SW 1271 (cell line): Measurements from ENCODE around the gene CYP1A2.
A peak's percentile ranks its signal among the peaks of the same experiment; 100 is the strongest.
"Not testable (repeated sequence)": the region's sequence is repeated elsewhere in the genome, so short reads cannot be mapped to it uniquely, and the experiment has no call there.

Source experiments
- DNase-seq, 2 experiments: peaks; one replicate each; lab custom pipeline; 2025; lab: John Stamatoyannopoulos, UW

Gene CYP1A2

DNA sequence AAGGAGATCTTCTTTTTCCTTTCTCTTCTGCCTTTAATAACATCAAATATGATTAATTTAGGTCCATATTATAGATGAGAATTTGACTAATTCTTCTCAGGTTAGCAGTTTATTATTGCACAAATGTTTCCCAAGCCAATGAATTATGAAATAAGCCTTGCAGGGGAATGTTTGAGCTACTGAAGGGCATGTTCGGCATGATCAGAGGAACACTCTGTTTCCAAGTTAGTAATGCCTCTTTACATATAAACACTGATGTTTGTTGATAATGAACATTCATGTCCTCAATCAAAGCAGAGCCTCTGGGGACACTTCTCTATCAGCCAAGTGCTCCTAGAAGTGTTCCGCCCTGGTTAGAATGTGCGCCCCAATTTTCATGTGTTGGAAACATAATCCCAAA is 13.3 kb upstream of the CYP1A2 start:
- DNase-seq: no peak

DNA sequence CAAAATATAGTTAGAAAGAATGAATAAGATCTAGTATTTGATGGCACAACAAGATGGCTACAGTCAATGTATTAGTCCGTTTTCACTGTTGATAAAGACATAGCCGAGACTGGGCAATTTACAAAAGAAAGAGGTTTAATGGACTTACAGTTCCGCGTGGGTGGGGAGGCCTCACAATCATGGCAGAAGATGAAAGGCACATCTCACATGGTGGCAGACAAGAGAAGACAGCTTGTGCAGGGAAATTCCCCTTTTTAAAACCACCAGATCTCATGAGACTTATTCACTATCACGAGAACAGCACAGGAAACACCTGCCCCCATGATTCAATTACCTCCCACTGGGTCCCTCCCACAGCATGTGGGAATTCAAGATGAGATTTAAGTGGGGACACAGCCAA is 10.4 kb upstream of the CYP1A2 start:
- DNase-seq: not testable (repeated sequence)

DNA sequence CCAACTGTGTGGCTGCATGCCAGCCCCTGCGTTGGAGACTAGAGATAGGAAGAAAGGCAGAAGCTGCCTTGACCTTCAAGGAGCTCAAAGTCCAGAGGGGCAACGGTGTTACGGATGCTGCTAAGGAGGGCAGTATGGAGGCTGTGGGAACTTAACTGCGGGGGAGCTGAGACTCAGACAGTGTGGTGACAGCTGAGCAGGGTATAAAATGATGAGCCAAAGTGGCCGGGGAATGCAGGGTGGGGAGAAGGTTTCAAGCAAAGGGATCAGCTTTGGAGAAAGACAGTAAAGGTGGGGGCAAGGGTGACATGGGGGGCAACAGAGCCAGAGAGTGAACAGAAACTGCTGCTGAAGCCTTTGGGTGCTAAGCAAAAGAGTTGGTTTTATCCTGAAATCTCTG is 6.2 kb upstream of the CYP1A2 start:
- DNase-seq: no peak

DNA sequence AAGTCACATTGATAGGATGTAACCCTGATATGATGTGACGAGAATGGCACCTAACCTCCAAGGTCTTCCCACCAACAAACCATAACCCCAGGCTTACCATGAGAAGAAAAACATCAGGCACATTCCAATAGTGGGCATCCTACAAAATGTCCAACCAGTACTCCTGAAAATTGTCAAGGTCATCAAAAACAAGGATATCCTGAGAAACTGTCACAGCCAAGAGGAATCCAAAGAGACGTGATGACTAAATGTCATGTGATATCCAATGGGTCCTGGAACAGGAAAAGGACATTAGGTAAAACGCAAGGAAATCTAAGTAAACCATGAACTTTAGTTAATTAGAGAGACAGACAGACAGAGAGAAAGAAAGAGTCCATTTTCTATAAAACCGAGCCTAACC is 2.3 kb upstream of the CYP1A2 start:
- DNase-seq: no peak

DNA sequence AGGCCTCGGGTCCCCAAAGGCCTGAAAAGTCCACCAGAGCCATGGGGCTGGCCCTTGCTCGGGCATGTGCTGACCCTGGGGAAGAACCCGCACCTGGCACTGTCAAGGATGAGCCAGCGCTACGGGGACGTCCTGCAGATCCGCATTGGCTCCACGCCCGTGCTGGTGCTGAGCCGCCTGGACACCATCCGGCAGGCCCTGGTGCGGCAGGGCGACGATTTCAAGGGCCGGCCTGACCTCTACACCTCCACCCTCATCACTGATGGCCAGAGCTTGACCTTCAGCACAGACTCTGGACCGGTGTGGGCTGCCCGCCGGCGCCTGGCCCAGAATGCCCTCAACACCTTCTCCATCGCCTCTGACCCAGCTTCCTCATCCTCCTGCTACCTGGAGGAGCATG is 1.2 kb downstream of the CYP1A2 start:
- DNase-seq: no peak

DNA sequence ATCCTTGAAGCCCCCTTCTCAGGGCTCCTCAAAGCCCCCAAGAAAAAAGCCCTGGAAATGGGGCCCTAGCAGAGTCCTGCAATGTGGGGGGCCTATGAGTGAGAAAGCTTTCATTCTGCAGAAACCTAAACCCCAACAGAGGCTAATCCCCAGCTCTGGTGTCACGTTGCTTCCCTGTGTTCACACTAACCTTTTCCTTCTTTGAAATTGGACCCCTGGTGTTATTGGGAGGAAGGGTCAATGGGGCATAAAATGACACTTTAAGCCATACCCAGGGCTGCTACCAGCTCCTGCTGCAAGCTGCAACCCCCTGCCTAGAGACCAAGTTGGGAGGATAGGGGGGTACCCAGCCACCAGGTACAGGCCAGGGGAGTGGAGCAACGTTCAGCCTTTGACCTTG is 2.1 kb downstream of the CYP1A2 start:
- no peak for DNase-seq

DNA sequence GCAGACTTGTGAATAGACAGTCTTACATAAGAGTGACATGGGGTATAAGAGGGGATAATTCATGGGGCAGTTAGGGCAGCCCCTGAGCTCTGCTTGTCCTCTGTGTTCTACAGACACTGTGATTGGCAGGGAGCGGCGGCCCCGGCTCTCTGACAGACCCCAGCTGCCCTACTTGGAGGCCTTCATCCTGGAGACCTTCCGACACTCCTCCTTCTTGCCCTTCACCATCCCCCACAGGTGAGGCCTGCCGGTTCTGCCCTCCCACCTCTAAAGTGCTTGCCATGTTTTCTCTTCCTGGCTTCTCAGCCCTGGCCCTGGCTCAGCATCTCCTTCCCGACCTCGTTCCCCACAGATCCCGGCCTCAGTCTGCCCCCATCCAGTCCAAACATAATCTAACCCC is 3.4 kb downstream of the CYP1A2 start:
- no peak for DNase-seq

DNA sequence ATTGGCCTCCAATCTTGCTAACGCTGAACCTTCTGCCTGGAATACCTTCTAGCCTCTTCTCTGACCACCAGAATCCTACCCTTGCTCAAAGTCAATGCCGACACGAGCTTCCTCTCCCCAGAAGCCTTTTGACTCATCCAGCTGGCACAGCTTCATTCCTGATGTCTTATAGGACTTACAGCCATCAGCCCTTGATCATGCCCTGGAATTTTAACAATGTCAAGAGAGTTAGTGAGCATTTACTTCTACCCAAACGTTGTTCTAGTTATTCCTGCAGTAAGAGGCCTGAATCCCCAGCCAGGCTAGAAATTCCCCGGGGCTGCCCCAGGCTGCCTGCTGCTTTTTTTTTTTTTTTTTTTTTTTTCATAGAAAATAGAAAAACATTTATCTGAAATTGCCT is 3.9 kb downstream of the CYP1A2 start:
- DNase-seq: no peak

DNA sequence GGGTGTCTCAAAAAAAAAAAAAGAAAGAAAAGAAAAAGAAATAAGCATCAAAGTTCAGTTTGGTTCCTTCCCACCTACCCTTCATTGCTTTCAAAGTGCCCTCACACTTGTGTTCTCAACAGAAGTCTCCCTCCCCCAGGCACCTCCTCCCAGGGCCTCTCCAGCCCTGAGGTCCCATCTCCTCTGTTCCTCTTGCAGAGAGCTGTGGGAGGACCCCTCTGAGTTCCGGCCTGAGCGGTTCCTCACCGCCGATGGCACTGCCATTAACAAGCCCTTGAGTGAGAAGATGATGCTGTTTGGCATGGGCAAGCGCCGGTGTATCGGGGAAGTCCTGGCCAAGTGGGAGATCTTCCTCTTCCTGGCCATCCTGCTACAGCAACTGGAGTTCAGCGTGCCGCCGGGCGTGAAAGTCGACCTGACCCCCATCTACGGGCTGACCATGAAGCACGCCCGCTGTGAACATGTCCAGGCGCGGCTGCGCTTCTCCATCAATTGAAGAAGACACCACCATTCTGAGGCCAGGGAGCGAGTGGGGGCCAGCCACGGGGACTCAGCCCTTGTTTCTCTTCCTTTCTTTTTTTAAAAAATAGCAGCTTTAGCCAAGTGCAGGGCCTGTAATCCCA is 6.1 kb downstream of the CYP1A2 start:
- no peak for DNase-seq

DNA sequence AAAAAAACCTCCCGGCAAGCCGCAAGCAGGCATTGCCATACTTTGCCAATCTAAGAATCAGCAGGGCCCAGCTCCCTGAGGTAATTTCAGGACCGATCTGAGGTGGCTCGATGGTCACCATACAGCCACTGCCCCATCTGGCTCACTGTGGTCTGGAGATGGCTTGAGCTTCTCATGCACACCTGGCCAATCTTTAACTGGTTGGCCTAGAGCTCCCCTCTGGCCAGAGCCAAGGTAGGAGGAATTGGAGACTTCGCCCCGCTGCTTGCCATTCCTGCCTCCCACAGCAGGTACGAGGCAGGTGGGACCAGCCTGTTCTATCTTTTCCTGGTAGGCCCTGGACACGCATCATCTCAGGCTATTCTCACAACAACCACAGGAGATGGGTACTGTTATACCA is 10.1 kb downstream of the CYP1A2 start:
- DNase-seq: no peak

DNA sequence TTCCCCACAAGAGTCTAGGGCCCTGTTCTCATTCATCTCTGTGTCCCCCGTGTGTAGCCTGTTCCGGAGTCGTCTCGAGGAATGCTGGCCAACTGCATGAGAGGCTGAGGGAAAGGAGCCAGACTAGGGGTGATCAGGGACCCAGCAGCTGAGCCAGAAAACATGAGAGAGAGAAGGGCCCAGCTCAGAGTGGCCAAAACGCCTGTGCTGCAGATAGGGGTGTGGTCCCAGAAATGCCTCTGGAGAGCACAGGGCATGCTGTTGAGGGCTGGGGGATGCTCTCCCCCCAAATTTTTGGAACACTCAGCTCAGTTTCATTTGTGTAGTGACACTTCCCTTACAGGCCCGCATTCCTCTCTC is 14.1 kb downstream of the CYP1A2 start:
- DNase-seq: no peak

DNA sequence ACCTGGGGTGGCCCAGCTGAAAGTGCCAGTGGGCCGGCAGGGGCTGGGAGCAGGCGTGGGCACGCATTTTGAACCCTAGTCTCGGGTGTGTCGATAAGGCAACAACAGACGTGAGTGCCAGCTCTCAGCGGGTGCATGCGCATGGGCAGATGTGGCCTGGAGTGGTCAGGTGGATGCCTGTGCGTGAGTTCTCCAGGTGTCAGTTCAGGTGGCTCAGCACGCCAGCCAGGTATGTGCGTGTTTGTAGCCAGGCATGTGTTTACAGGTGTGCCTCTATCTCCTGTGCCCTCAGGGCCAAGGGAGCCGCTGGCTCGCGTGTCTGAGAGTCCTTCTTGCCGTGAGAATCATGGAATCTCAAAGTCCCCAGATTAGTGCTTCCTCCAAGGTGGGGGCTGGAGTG is 14.8 kb downstream of the CYP1A2 start:
- no peak for DNase-seq

DNA sequence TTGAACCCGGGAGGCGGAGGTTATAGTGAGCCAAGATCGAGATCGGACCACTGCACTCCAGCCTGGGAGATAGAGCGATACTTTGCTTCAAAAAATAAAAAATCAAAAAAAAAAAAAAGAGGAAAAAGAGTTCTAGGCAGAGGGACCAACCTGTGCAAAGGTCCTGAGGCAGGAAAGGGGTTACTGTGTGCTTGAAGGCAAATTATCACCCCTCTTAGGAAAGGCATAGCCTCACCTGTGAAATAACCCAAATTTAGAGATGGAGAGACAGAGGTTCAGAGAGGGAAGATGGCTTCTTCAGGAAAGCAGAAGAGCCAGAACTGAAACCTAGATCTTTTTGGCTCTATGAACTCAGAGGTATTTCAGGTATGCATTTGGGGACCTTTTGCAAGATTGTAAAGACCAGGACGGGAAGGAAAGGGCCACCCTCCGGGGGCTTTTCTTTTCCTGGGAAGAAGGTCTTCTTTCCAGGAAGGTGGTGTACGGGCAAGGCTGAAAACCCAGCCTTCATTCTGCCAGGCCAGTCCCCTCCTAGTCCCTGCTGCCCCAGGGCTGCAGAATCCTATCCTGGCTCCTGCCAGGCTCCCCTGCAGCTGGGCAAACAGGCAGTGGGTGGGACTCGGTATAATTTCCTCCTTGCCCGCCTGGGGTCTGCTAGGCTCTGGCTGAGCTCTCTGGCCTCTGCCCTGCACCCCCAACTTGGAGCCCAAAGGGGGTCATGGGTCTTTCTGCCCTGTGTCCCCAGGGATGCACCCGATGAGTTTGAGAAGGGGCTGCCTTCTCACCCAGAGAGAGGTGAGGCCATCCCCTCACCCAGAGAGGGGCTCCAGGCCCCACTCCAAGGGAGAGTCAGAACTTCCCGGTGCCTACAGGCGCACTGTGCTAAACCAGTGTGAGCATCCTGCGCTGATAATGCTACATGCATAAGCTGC is 18.8 kb downstream of the CYP1A2 start:
- no peak for DNase-seq

DNA sequence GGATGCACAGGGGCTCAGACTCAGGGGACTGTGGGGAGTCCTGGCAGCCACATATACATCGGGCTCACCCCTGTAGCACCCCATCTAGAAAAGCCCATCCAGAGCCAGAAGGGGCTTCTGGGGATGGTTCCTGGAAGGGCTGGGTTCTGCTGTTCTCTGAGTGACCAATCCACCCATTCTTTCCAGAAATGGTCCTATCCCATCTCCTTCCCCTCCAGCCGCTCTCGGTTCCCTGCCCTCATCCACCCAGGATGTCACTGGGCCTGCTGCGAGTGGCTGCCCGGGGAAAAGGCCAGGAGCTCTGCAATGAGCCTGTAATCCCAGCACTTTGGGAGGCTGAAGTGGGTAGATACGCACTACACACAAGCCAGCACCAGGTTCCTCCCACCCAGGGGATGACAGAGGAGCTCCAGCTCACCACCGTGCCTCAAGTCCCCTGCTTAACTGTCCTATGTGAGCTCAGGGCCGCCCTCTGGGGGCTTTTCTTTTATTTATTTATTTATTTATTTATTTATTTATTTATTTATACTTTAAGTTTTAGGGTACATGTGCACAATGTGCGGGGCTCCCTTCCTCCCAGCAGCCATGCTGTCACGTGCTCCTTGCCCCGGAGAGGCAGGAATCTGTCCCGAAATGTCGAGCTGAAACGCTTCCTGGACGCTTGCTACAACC is 19.6 kb downstream of the CYP1A2 start:
- peak in 1 of 2 experiments; percentile 22 for DNase-seq

DNA sequence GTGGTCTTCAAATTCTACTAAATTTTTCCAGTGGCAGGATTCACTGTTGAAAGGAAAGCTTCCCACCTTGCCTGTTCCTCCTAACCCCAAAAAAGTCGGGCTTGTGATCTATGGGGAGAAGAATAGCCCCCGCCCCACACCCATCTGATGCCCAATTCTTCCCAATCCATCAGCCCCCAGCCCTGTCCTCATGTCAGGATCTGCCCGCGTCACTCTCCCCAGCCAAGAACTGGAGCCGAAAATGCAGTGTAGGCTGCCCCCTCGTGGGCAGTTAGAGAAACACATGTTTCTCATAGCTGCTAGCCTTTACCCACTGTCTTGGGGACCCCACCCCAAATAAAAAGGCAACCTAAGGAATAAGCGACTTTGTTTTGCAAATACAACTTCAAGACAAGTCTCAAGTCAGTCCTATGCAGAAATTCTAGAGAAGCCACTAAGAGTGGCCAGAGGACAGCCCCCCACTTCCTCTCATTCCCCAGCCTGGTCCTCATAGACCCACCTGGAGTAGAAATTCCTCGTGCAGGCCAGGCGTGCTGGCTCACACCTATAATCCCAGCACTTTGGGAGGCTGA is 20.2 kb downstream of the CYP1A2 start:
- DNase-seq: peak in 1 of 2 experiments; percentile 35

DNA sequence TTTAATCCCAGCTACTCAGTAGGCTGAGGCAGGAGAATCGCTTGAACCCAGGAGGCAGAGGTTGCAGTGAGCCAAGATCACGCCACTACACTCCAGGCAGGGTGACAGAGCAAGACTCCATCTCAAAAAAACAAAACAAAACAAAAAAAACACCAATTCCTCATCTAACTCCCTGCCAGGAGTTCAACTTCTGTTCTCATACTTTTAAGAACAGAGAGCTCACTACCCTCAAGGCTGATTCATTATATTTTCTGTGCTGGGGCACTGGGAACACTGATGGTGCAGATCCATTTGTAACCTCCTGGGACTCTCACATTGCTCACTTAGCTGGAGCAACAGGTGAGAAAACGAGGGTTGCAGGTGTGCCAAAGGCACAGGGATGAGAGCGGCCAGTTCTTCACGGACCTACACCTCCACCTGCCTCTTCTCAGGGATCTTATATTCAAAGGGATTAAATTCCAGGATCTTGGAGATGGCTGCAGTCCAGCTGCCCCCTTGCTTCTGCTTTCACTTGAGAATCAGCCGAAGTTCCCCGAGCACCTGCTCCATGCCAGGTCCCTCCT is 20.9 kb downstream of the CYP1A2 start:
- DNase-seq: no peak

DNA sequence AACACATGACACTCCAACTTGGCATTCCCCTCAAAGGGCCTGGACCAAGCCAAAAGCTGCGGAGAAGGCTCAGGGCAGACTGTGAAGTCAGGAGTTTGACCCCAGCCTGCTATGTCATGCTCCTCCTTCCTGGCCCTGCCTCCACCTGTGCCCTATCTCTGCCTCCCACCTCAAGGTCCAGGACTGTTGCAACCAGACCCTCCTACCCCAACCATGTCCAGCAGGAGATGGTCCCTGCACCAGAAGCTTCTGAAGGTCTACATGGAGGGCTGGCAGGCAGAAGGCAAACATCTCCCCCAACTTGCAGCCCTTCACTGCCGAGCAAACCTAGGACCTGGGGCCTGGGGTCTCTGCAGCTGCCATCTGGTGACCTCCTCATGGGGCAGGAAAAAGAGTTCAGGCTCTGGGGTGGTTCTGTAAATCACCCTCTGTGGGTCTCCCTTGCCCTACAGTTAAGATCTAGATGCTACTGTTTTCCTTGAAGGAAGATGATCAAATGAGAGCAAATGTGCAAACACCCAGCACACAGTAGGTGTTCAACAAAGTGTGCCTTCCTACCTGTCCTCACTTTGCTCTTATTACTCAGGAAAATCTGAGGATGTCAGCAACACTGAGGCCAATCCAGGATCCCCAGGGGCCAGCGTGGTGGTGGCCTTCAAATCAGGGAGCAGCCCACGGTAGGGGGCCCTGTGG is 21.7 kb downstream of the CYP1A2 start:
- DNase-seq: no peak

DNA sequence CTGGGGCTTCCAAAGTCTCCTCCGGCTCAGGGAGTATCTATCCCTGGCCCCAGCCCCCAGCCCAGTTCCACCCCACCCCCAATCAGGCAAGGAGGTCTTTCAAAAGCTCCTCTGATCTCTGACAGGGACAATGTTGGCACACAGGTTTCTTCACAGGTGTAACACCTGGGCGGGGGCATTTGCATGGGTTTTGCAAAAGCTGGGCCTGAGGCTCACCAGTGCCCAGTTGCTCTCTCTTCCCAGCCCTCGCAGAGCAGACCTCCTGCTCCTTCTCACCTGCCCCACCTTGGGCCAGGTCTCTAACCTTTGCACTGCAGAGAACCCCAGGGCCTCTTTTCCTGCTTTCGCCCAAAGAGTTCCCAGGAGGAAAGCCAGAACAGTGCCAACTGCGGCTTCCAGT is 24.7 kb downstream of the CYP1A2 start:
- DNase-seq: no peak

DNA sequence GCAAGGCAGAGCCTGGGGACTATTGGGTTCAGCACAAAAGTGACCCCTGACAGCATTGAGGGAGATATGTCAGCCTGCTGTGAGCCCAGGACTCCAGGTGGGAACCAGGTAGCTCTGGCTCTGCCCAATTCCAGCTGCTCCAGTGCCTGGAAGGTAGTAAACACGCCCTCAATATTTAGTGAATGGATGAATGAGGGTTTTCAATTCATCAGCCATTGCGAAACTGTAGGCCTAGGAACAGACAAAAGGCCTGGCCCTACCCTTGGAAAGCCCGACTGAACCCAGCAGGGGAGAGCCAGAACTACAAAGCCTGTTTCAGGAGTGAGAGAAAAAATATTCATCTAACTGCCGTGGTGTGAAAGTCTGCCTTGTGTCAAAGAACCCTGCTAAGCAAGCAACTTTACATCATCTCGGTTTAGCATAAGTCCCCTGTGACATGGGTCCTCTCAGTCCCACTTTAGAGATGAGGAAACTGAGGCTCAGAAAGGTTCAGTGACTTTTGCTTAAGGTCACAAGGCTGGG is 25.1 kb downstream of the CYP1A2 start:
- DNase-seq: no peak

DNA sequence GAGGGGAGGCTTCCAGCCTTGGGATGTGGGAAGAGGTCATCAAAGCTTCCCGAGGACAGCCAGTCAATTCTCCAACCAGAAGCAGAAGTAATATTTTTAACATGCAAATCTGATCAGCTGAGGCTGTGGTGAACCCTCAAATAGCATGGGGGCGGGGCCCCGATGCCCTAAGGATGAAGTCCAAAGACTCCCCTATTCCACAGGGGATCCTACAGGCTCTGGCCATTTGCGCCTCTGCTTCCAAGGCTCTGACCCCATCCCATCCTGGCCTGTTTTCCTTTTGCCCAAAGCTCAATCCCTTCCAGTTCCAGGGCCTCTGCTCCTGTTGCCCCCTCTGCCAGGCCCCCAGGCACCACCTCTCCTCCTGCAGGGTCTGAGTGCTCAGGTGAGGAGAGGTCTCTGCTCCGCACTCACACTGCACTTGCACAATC is 26.5 kb downstream of the CYP1A2 start:
- DNase-seq: no peak

DNA sequence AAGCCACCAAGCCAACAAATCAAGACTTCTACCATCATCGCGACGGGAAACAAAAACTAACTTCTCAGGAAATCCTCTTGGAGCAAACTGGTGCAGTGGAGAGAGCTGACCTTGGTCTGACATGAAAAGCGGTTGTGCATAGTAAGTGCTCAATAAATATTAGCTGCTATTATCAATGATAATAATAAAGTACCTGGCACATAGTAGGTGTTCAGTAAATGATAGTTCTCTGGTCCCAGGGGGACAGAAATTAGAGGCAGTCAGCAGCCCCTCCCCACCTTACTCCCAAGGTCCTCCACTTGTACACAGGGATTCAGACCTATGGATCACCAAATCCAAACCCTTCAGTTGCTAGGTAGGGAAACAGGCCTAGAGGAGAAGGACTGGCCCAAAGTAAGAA is 27.2 kb downstream of the CYP1A2 start:
- DNase-seq: no peak
